H1 (cell line): Measurements from ENCODE around the gene C11orf42. TPM values are rescaled to one million over a fixed set of nuclear protein-coding genes. Genes with fewer than 3 reads are reported as not detected.

Source experiments
- CTCF ChIA-PET: fragments of 300-600 bp; sonication (Branson Sonifier 250); formaldehyde crosslinking; loops from one replicate; lab custom pipeline; 2021; ENCODE audit not compliant: partially characterized antibody; lab: Charles Lee
- POLR2A ChIA-PET: fragments of 300-600 bp; sonication (Branson Sonifier 250); formaldehyde crosslinking; loops from one replicate; lab custom pipeline; 2021; ENCODE audit warnings: inconsistent platforms; ENCODE audit not compliant: partially characterized antibody; lab: Charles Lee
- DNase-seq, 2 experiments: peaks; one replicate each; pipeline versions ENCODE4 v3.0.0 to v3.0.0-alpha.2; 2010 to 2022; ENCODE audit warnings: low spot score in 2 of 2, low read depth in 1 of 2, mixed read lengths in 1 of 2
- FAIRE-seq: peaks from 2 replicates; lab custom pipeline; 2011; peaks lifted over from hg19 to GRCh38; lab: Jason Lieb, UNC
- H2AFZ ChIP-seq: 2 replicates; pipeline ENCODE4 v1.8.1; 2012; ENCODE audit warnings: low read length, inconsistent platforms
- H2AK5ac ChIP-seq: 2 replicates; pipeline ENCODE4 v1.6.1; 2013; ENCODE audit warnings: low read depth, low read length
- H2BK120ac ChIP-seq: replicated peaks from 2 replicates; pipeline ENCODE3; 2013; ENCODE audit warnings: low read depth, low read length, inconsistent platforms
- H2BK12ac ChIP-seq: 2 replicates; pipeline ENCODE4 v1.6.1; 2013; ENCODE audit warnings: low read depth, low read length
- H2BK15ac ChIP-seq: 2 replicates; pipeline ENCODE4 v1.6.1; 2013; ENCODE audit warnings: low read length
- H2BK20ac ChIP-seq: 2 replicates; pipeline ENCODE4 v1.6.1; 2013; ENCODE audit warnings: low read length
- H2BK5ac ChIP-seq: 2 replicates; pipeline ENCODE4 v1.6.1; 2013; ENCODE audit warnings: low read depth, low read length
- H3K14ac ChIP-seq: 2 replicates; pipeline ENCODE4 v1.6.1; 2013; ENCODE audit warnings: inconsistent platforms; ENCODE audit not compliant: insufficient read length
- H3K18ac ChIP-seq: 2 replicates; pipeline ENCODE4 v1.6.1; 2013; ENCODE audit warnings: low read length; ENCODE audit errors: extremely low read depth
- H3K23ac ChIP-seq: 2 replicates; pipeline ENCODE4 v1.6.1; 2013; ENCODE audit warnings: inconsistent platforms; ENCODE audit not compliant: insufficient read length
- H3K23me2 ChIP-seq: 2 replicates; pipeline ENCODE4 v1.6.1; 2013; ENCODE audit warnings: low read depth, low read length
- H3K27ac ChIP-seq: 2 replicates; pipeline ENCODE4 v1.6.1; 2011; ENCODE audit warnings: low read depth, low read length, inconsistent platforms
- H3K27me3 ChIP-seq, 4 experiments: replicated peaks in 1 of 4; 1 replicate in 1 of 4; 2 replicates in 3 of 4; pipeline versions ENCODE4 v1.6.1 to v1.8.1; 2011 to 2013; ENCODE audit warnings: low read length in 3 of 4, mild to moderate bottlenecking in 3 of 4, inconsistent platforms in 2 of 4, mixed read lengths in 2 of 4, moderate library complexity in 1 of 4; ENCODE audit not compliant: control insufficient read depth in 3 of 4, insufficient read depth in 3 of 4; ENCODE audit errors: extremely low read depth in 1 of 4
- H3K36me3 ChIP-seq, 4 experiments: 2 replicates each; pipeline versions ENCODE4 v1.6.1 to v1.8.1; 2011 to 2013; ENCODE audit warnings: mild to moderate bottlenecking in 4 of 4, low read length in 3 of 4, moderate library complexity in 2 of 4, control low read depth in 1 of 4, inconsistent platforms in 1 of 4; ENCODE audit not compliant: insufficient read depth in 4 of 4, control insufficient read depth in 2 of 4
- H3K4ac ChIP-seq: replicated peaks from 2 replicates; pipeline ENCODE3; 2013; ENCODE audit warnings: low read length, low read depth, mixed read lengths, inconsistent platforms; ENCODE audit not compliant: insufficient read length
- H3K4me1 ChIP-seq, 4 experiments: replicated peaks in 1 of 4; 1 replicate in 1 of 4; 2 replicates in 3 of 4; pipeline versions ENCODE4 v1.6.1 to v1.8.1; 2011 to 2013; ENCODE audit warnings: low read length in 3 of 4, inconsistent platforms in 2 of 4, mixed read lengths in 1 of 4; ENCODE audit not compliant: insufficient read depth in 4 of 4, control insufficient read depth in 3 of 4
- H3K4me2 ChIP-seq, 2 experiments: 2 replicates each; pipeline versions ENCODE4 v1.6.1 to v1.8.1; 2011 to 2013; ENCODE audit warnings: low read depth in 2 of 2, low read length in 2 of 2, control low read depth in 1 of 2, inconsistent platforms in 1 of 2, mild to moderate bottlenecking in 1 of 2; ENCODE audit not compliant: insufficient read depth in 1 of 2
- H3K4me3 ChIP-seq, 4 experiments: fragments of 200-600, 300-600 bp in 1 of 4; sonication (generic), shearing (Covaris generic), sonication (Bioruptor Twin) in 1 of 4; 2 replicates each; pipeline versions ENCODE4 v1.5.1 to v1.8.1; 2011 to 2016; ENCODE audit warnings: low read length in 4 of 4, low read depth in 3 of 4, control low read depth in 2 of 4, inconsistent platforms in 2 of 4, mild to moderate bottlenecking in 2 of 4, mixed read lengths in 1 of 4, moderate library complexity in 1 of 4; ENCODE audit not compliant: insufficient read depth in 2 of 4; ENCODE audit errors: extremely low read depth in 1 of 4
- H3K56ac ChIP-seq: replicated peaks from 2 replicates; pipeline ENCODE3; 2013; ENCODE audit warnings: low read depth, mild to moderate bottlenecking, mixed read lengths, low read length, inconsistent platforms; ENCODE audit not compliant: insufficient read length
- H3K79me1 ChIP-seq: 2 replicates; pipeline ENCODE4 v1.6.1; 2013; ENCODE audit warnings: low read depth, low read length, control low read depth
- H3K79me2 ChIP-seq, 2 experiments: 2 replicates each; pipeline versions ENCODE4 v1.6.1 to v1.8.1; 2012 to 2013; ENCODE audit warnings: low read length in 2 of 2, mild to moderate bottlenecking in 2 of 2, inconsistent platforms in 1 of 2; ENCODE audit not compliant: insufficient read depth in 2 of 2, control insufficient read depth in 1 of 2
- H3K9ac ChIP-seq, 4 experiments: replicated peaks in 1 of 4; 1 replicate in 1 of 4; 2 replicates in 3 of 4; pipeline versions ENCODE4 v1.6.1 to v1.8.1; 2011 to 2013; ENCODE audit warnings: low read depth in 3 of 4, low read length in 3 of 4, control low read depth in 2 of 4, mild to moderate bottlenecking in 2 of 4, moderate library complexity in 2 of 4, inconsistent platforms in 1 of 4; ENCODE audit errors: extremely low read depth in 1 of 4
- H3K9me3 ChIP-seq, 2 experiments: 2 replicates each; pipeline versions ENCODE4 v1.6.1 to v1.8.1; 2012 to 2013; ENCODE audit warnings: mild to moderate bottlenecking in 2 of 2, moderate library complexity in 2 of 2, control low read depth in 1 of 2, inconsistent platforms in 1 of 2, low read depth in 1 of 2, low read length in 1 of 2, mixed read lengths in 1 of 2; ENCODE audit not compliant: insufficient read depth in 2 of 2
- H4K20me1 ChIP-seq, 2 experiments: replicated peaks in 1 of 2; 2 replicates each; pipeline versions ENCODE3 to v1.8.1; 2011 to 2013; ENCODE audit warnings: inconsistent platforms in 2 of 2, low read length in 2 of 2, mild to moderate bottlenecking in 1 of 2; ENCODE audit not compliant: insufficient read depth in 2 of 2, control insufficient read depth in 1 of 2
- H4K5ac ChIP-seq: 2 replicates; pipeline ENCODE4 v1.6.1; 2013; ENCODE audit warnings: low read length, low read depth, mixed read lengths, inconsistent platforms; ENCODE audit not compliant: insufficient read length
- H4K8ac ChIP-seq: 2 replicates; pipeline ENCODE4 v1.8.0; 2013; ENCODE audit warnings: mild to moderate bottlenecking, moderate library complexity, low read length, inconsistent platforms; ENCODE audit not compliant: insufficient read depth; ENCODE audit errors: extremely low read depth
- H4K91ac ChIP-seq: replicated peaks from 2 replicates; pipeline ENCODE3; 2013; ENCODE audit warnings: low read length, mixed read lengths, inconsistent platforms; ENCODE audit not compliant: insufficient read length
- ASH2L ChIP-seq: fragments of 200-600, 300-600 bp; sonication (generic); IDR thresholded peaks from one replicate; pipeline ENCODE4 v1.7.1; 2017; ENCODE audit warnings: low read length
- BCL11A ChIP-seq, 2 experiments: IDR thresholded peaks; one replicate each; pipeline ENCODE4 v1.6.1; 2011; ENCODE audit warnings: low read depth in 2 of 2, low read length in 2 of 2, mild to moderate bottlenecking in 2 of 2
- CEBPB ChIP-seq: IDR thresholded peaks from 2 replicates; pipeline ENCODE4 v1.6.1; 2012; ENCODE audit warnings: low read depth, low read length
- CREB1 ChIP-seq: IDR thresholded peaks from 2 replicates; pipeline ENCODE4 v1.6.1; 2012; ENCODE audit warnings: inconsistent platforms
- GABPA ChIP-seq: IDR thresholded peaks from 2 replicates; pipeline ENCODE4 v1.6.1; 2011; ENCODE audit warnings: mild to moderate bottlenecking, low read length, moderate library complexity, borderline replicate concordance; ENCODE audit not compliant: insufficient read depth
- MAFK ChIP-seq: IDR thresholded peaks from 2 replicates; pipeline ENCODE4 v1.6.1; 2012; ENCODE audit warnings: low read depth, mild to moderate bottlenecking, improper control_type of control experiment, low read length
- PHF8 ChIP-seq: fragments of 200-600 bp; sonication (generic); conservative IDR thresholded peaks from 2 replicates; pipeline ENCODE4 v1.7.1; 2012; ENCODE audit warnings: low read depth, mild to moderate bottlenecking, inconsistent platforms, low read length, moderate library complexity
- POLR2A ChIP-seq, 2 experiments: IDR thresholded peaks; 1 replicate in 1 of 2; 2 replicates in 1 of 2; pipeline ENCODE4 v1.6.1; 2011; ENCODE audit warnings: low read depth in 2 of 2, low read length in 2 of 2, mild to moderate bottlenecking in 2 of 2; ENCODE audit errors: control extremely low read depth in 1 of 2
- POLR2AphosphoS5 ChIP-seq: IDR thresholded peaks from 2 replicates; pipeline ENCODE4 v1.6.1; 2011; ENCODE audit warnings: low read depth, low read length
- RAD21 ChIP-seq, 2 experiments: IDR thresholded peaks in 1 of 2; conservative IDR thresholded peaks in 1 of 2; 2 replicates each; pipeline ENCODE4 v1.6.1; 2011; ENCODE audit warnings: low read depth in 2 of 2, low read length in 2 of 2, improper control_type of control experiment in 1 of 2, inconsistent platforms in 1 of 2, mild to moderate bottlenecking in 1 of 2, moderate library complexity in 1 of 2
- RXRA ChIP-seq: IDR thresholded peaks from 2 replicates; pipeline ENCODE4 v1.6.1; 2011; ENCODE audit warnings: low read depth, mild to moderate bottlenecking, low read length, moderate library complexity; ENCODE audit not compliant: insufficient read depth
- SIRT6 ChIP-seq: IDR thresholded peaks from one replicate; pipeline ENCODE4 v1.7.1; 2012; ENCODE audit warnings: low read length, inconsistent platforms
- SP2 ChIP-seq: IDR thresholded peaks from 2 replicates; pipeline ENCODE4 v1.6.1; 2012; ENCODE audit warnings: mild to moderate bottlenecking, low read length, inconsistent platforms
- SUZ12 ChIP-seq: fragments of 200-600 bp; sonication (generic); IDR thresholded peaks from 2 replicates; pipeline ENCODE4 v1.6.1; 2012; ENCODE audit warnings: mild to moderate bottlenecking, inconsistent platforms, low read length, moderate library complexity, mixed read lengths
- WGBS, 2 experiments: shearing (Covaris generic) in 1 of 2; methylation state at CpG; one replicate each; pipeline versions ENCODE4 v1.1.6 to v1.1.7; 2013 to 2015; ENCODE audit warnings: low lambda C conversion rate in 2 of 2, mixed read lengths in 2 of 2, inconsistent platforms in 1 of 2, low coverage in 1 of 2, missing lambda C conversion rate in 1 of 2; ENCODE audit not compliant: insufficient replicate concordance in 2 of 2, insufficient coverage in 1 of 2, insufficient read length in 1 of 2; ENCODE audit errors: extremely low coverage in 1 of 2, missing lambda C conversion rate in 1 of 2; 5-methylcytosine and 5-hydroxymethylcytosine counted together
- polyA plus RNA-seq, 7 experiments: library from polyadenylated mRNA; depleted of rRNA in 3 of 7; stranded (reverse) in 5 of 7; unstranded in 2 of 7; fragments of >200 nt in 5 of 7; fragments of 200-250 nt in 2 of 7; gene quantifications; 1 replicate in 5 of 7; 2 replicates in 1 of 7; 4 replicates in 1 of 7; pipeline versions ENCODE4 v1.2.1 to v1.2.3, GENCODE V29; 2011 to 2013; ENCODE audit warnings: missing spikeins in 2 of 7, mixed read lengths in 2 of 7
- total RNA-seq: library from RNA; stranded (reverse); fragmentation: NEBNext Ultra II Directional; extraction: Animal tissue kit (Norgen Biotek cat#: 25700); gene quantifications from 2 replicates; pipeline ENCODE4 v1.2.1, GENCODE V29; 2021

Gene C11orf42
- total and polyA plus RNA-seq, 2 of the 8 experiments (the other 6 are each of a cell fraction or from before 2014, with no cell fraction given), result not detected

DNA sequence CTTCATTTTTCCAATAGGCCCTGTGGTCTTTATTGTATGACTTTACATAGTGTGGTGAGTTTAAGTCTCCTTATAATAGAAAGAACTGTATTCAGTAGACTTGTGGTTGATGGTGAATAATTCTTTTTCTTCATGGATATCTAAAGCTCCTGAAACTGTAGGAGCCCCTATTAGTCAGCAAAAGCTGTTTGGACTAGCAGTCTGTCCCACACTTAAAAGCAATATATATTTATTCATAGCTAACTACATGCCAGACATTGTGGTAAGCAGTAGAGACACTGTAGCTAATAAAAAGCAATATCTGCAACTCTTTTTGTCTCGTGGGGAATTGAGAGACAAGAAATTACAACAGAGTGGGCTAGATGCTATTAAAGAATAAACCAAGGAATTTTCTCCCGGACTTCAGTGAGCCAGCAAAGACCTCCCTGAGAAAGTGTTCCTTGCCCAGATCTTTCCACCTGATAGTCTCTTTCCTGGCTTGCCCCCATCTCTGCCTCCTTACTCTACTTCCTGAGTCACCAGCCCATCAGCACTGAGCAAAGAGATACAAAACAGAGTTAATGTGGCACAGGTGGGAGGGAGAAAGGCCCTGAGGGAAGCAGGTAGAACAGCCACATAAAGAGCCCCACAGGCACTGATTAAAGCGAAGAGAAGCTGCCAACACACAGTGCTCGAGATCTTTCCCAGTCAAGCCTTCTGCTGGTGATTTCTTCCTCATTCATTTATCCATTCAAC, 7.7 kb upstream of the C11orf42 start:
- Histone ChIP-seq H3K4ac (no peak overlapping the region), H2BK20ac (no peak overlapping the region), H3K56ac (no peak overlapping the region), H3K79me2 (no peaks in the 10 kb centered on the region), H3K23me2 (no peaks in the 10 kb centered on the region), H2BK12ac (no peak overlapping the region), H2BK120ac (no peak overlapping the region), H4K91ac (no peak overlapping the region), H3K4me3 (no peak overlapping the region), H3K14ac (no peak overlapping the region), H3K4me2 (no peak overlapping the region), H3K18ac (no peak overlapping the region), H3K9ac (no peak overlapping the region), H2BK5ac (no peak overlapping the region), H3K23ac (no peak overlapping the region), H2BK15ac (no peak overlapping the region), H3K27me3 (no peaks in the 10 kb centered on the region), H3K9me3 (no peaks in the 10 kb centered on the region; a peak in 1 of 4 replicates), H2AFZ (no peak overlapping the region), H4K20me1 (no peaks in the 10 kb centered on the region), H3K36me3 (no peaks in the 10 kb centered on the region; a peak in 1 of 8 replicates), H4K5ac (no peak overlapping the region), H4K8ac (no peak overlapping the region), H3K27ac (no peak overlapping the region), H3K79me1 (no peaks in the 10 kb centered on the region), H2AK5ac (no peak overlapping the region), H3K4me1 (peaks cover 0 to 3% (median 1%) of the 10 kb centered on the region in 4 experiments; a peak in 2 of 7 replicates)
- no peak for TF ChIP-seq SUZ12
- no peak for TF ChIP-seq BCL11A (IDR thresholded peaks at IDR 0.05; ENCODE audit: low read depth in 2 of 2, low read length in 2 of 2)
- TF ChIP-seq POLR2A (IDR thresholded peaks at IDR 0.05; ENCODE audit: control extremely low read depth in 1 of 2, low read depth in 2 of 2, low read length in 2 of 2), result no peak
- no peak for TF ChIP-seq CREB1
- no peak for TF ChIP-seq SP2
- TF ChIP-seq SIRT6, result no peak
- TF ChIP-seq GABPA, result no peak
- no peak for TF ChIP-seq PHF8
- no peak for TF ChIP-seq RXRA
- no peak for TF ChIP-seq MAFK
- TF ChIP-seq RAD21 (IDR thresholded peaks at IDR 0.05 in 1 of 2, conservative IDR thresholded peaks at IDR 0.05 in 1 of 2; ENCODE audit: low read depth in 2 of 2, low read length in 2 of 2), result no peak
- TF ChIP-seq CEBPB, result no peak
- TF ChIP-seq ASH2L, result no peak
- no peak for TF ChIP-seq POLR2AphosphoS5
- CTCF ChIA-PET, result interaction anchor here (0.6 to 1.2 kb wide), 3 partner anchors 31 to 53 kb away, joined by 3 read pairs; no protein-coding TSS in a partner anchor
- DNase-seq, result no peak
- no peak for FAIRE-seq
- WGBS, 2 experiments, result 78% methylated on average over 4 of the region's 4 CpGs; no CpG with 5 or more reads in 1 of the 2 experiments
- POLR2A ChIA-PET, result no interaction called here
